ENCODE measurements around the gene ITPR1.

The ITPR1 gene

GRCh38 chr3:4776980-4777581 is 283.9 kb downstream of the ITPR1 start:
- H3K9me3 ChIP-seq (ENCODE audit: control extremely low read depth in 1 of 5, control insufficient read depth in 4 of 5, insufficient read depth in 2 of 5, low read depth in 1 of 5, low read length in 4 of 5) = peaks cover 0 to 2% (median 0%) of the 10 kb centered on the region in 5 experiments
- peaks cover 9 to 65% (median 46%) of the 10 kb centered on the region in 4 experiments for H3K36me3 ChIP-seq (ENCODE audit: control insufficient read depth in 4 of 4, insufficient read depth in 4 of 4, low read length in 3 of 4)
- no peak overlapping the region for H3K4me3 ChIP-seq (ENCODE audit: control insufficient read depth in 1 of 7, extremely low read depth in 1 of 7, insufficient read depth in 4 of 7, low read depth in 2 of 7, low read length in 6 of 7)
- POLR2A ChIA-PET = interaction anchor here (0.7 kb wide), 1 partner anchor 196 kb away, joined by 3 read pairs; no protein-coding TSS in a partner anchor
- H3K27me3 ChIP-seq (replicated peaks in 2 of 5; ENCODE audit: control insufficient read depth in 4 of 5, insufficient read depth in 5 of 5, low read length in 4 of 5) = no peaks in the 10 kb centered on the region
- CTCF ChIA-PET = interaction anchor here (0.9 to 1.7 kb wide), 7 partner anchors 10 to 68 kb away, joined by 3 to 7 read pairs (median 3); no protein-coding TSS in a partner anchor
- WGBS (ENCODE audit: insufficient coverage) = 93% methylated on average over 2 of the region's 5 CpGs
- H3K4me1 ChIP-seq (ENCODE audit: control extremely low read depth in 1 of 4, control insufficient read depth in 4 of 4, insufficient read depth in 4 of 4, low read length in 3 of 4) = peaks cover 0 to 51% (median 19%) of the 10 kb centered on the region in 4 experiments
- H3K27ac ChIP-seq (ENCODE audit: insufficient read depth in 1 of 2, low read depth in 1 of 2, low read length in 2 of 2, poor library complexity in 1 of 2, severe bottlenecking in 2 of 2) = peak overlapping the region in 1 of 2 experiments; percentile 58
- DNase-seq = peak in 2 of 3 donors; percentile 65 to 73

GRCh38 chr3:4778119-4778518 is 285.0 kb downstream of the ITPR1 start:
- no peaks in the 10 kb centered on the region for H3K27me3 ChIP-seq (replicated peaks in 2 of 5; ENCODE audit: control insufficient read depth in 4 of 5, insufficient read depth in 5 of 5, low read length in 4 of 5)
- no peak overlapping the region for H3K27ac ChIP-seq (ENCODE audit: insufficient read depth in 1 of 2, low read depth in 1 of 2, low read length in 2 of 2, poor library complexity in 1 of 2, severe bottlenecking in 2 of 2)
- DNase-seq = no peak
- 100% methylated on average over 2 of the region's 2 CpGs for WGBS (ENCODE audit: insufficient coverage)
- H3K36me3 ChIP-seq (ENCODE audit: control insufficient read depth in 4 of 4, insufficient read depth in 4 of 4, low read length in 3 of 4) = peaks cover 16 to 68% (median 55%) of the 10 kb centered on the region in 4 experiments
- CTCF ChIA-PET = interaction anchor here (0.5 to 1.7 kb wide), 6 partner anchors 11 to 282 kb away, joined by 3 read pairs; no protein-coding TSS in a partner anchor
- H3K9me3 ChIP-seq (ENCODE audit: control extremely low read depth in 1 of 5, control insufficient read depth in 4 of 5, insufficient read depth in 2 of 5, low read depth in 1 of 5, low read length in 4 of 5) = peaks cover 0 to 2% (median 0%) of the 10 kb centered on the region in 5 experiments
- H3K4me1 ChIP-seq (ENCODE audit: control extremely low read depth in 1 of 4, control insufficient read depth in 4 of 4, insufficient read depth in 4 of 4, low read length in 3 of 4) = peaks cover 0 to 41% (median 9%) of the 10 kb centered on the region in 4 experiments
- no peak overlapping the region for H3K4me3 ChIP-seq (ENCODE audit: control insufficient read depth in 1 of 7, extremely low read depth in 1 of 7, insufficient read depth in 4 of 7, low read depth in 2 of 7, low read length in 6 of 7)
- POLR2A ChIA-PET = no interaction called here

GRCh38 chr3:4778740-4779139 is 285.6 kb downstream of the ITPR1 start:
- 100% methylated on average over 1 of the region's 1 CpG for WGBS (ENCODE audit: insufficient coverage)
- CTCF ChIA-PET = interaction anchor here (0.7 to 2.7 kb wide), 7 partner anchors 9 to 281 kb away, joined by 3 to 12 read pairs (median 3); no protein-coding TSS in a partner anchor
- H3K27ac ChIP-seq (ENCODE audit: insufficient read depth in 1 of 2, low read depth in 1 of 2, low read length in 2 of 2, poor library complexity in 1 of 2, severe bottlenecking in 2 of 2) = no peak overlapping the region
- H3K4me3 ChIP-seq (ENCODE audit: control insufficient read depth in 1 of 7, extremely low read depth in 1 of 7, insufficient read depth in 4 of 7, low read depth in 2 of 7, low read length in 6 of 7) = no peak overlapping the region
- peaks cover 0 to 35% (median 6%) of the 10 kb centered on the region in 4 experiments for H3K4me1 ChIP-seq (ENCODE audit: control extremely low read depth in 1 of 4, control insufficient read depth in 4 of 4, insufficient read depth in 4 of 4, low read length in 3 of 4)
- POLR2A ChIA-PET = no interaction called here
- DNase-seq = no peak
- peaks cover 0 to 2% (median 0%) of the 10 kb centered on the region in 5 experiments for H3K9me3 ChIP-seq (ENCODE audit: control extremely low read depth in 1 of 5, control insufficient read depth in 4 of 5, insufficient read depth in 2 of 5, low read depth in 1 of 5, low read length in 4 of 5)
- no peaks in the 10 kb centered on the region for H3K27me3 ChIP-seq (replicated peaks in 2 of 5; ENCODE audit: control insufficient read depth in 4 of 5, insufficient read depth in 5 of 5, low read length in 4 of 5)
- peaks cover 17 to 70% (median 60%) of the 10 kb centered on the region in 4 experiments for H3K36me3 ChIP-seq (ENCODE audit: control insufficient read depth in 4 of 4, insufficient read depth in 4 of 4, low read length in 3 of 4)

- POLR2A ChIA-PET = no interaction called here
- 95% methylated on average over 5 of the region's 5 CpGs for WGBS (ENCODE audit: insufficient coverage)
Measured at GRCh38 chr3:4780545-4780957, 287.4 kb downstream of the ITPR1 start.

GRCh38 chr3:4782095-4782494 is 288.9 kb downstream of the ITPR1 start:
- H3K27me3 ChIP-seq (replicated peaks in 2 of 5; ENCODE audit: control insufficient read depth in 4 of 5, insufficient read depth in 5 of 5, low read length in 4 of 5) = no peaks in the 10 kb centered on the region
- no peak for DNase-seq
- no peaks in the 10 kb centered on the region for H3K9me3 ChIP-seq (ENCODE audit: control extremely low read depth in 1 of 5, control insufficient read depth in 4 of 5, insufficient read depth in 2 of 5, low read depth in 1 of 5, low read length in 4 of 5)
- ChIA-PET POLR2A (no interaction called here), CTCF (interaction anchor here (1.3 kb wide), 1 partner anchor 10 kb away, joined by 3 read pairs; no protein-coding TSS in a partner anchor)
- H3K36me3 ChIP-seq (ENCODE audit: control insufficient read depth in 4 of 4, insufficient read depth in 4 of 4, low read length in 3 of 4) = peaks cover 27 to 84% (median 75%) of the 10 kb centered on the region in 4 experiments
- 100% methylated on average over 2 of the region's 3 CpGs for WGBS (ENCODE audit: insufficient coverage)
- H3K4me3 ChIP-seq (ENCODE audit: control insufficient read depth in 1 of 7, extremely low read depth in 1 of 7, insufficient read depth in 4 of 7, low read depth in 2 of 7, low read length in 6 of 7) = no peak overlapping the region
- no peak overlapping the region for H3K27ac ChIP-seq (ENCODE audit: insufficient read depth in 1 of 2, low read depth in 1 of 2, low read length in 2 of 2, poor library complexity in 1 of 2, severe bottlenecking in 2 of 2)
- H3K4me1 ChIP-seq (ENCODE audit: control extremely low read depth in 1 of 4, control insufficient read depth in 4 of 4, insufficient read depth in 4 of 4, low read length in 3 of 4) = peaks cover 0 to 14% (median 2%) of the 10 kb centered on the region in 4 experiments

More at GRCh38 chr3:4780545-4780957, 287.4 kb downstream of the ITPR1 start:
- Histone ChIP-seq H3K4me1 (ENCODE audit: control extremely low read depth in 1 of 4, control insufficient read depth in 4 of 4, insufficient read depth in 4 of 4, low read length in 3 of 4) (peaks cover 0 to 23% (median 6%) of the 10 kb centered on the region in 4 experiments), H3K9me3 (ENCODE audit: control extremely low read depth in 1 of 5, control insufficient read depth in 4 of 5, insufficient read depth in 2 of 5, low read depth in 1 of 5, low read length in 4 of 5) (peaks cover 0 to 2% (median 0%) of the 10 kb centered on the region in 5 experiments), H3K36me3 (ENCODE audit: control insufficient read depth in 4 of 4, insufficient read depth in 4 of 4, low read length in 3 of 4) (peaks cover 23 to 73% (median 66%) of the 10 kb centered on the region in 4 experiments), H3K27me3 (replicated peaks in 2 of 5; ENCODE audit: control insufficient read depth in 4 of 5, insufficient read depth in 5 of 5, low read length in 4 of 5) (no peaks in the 10 kb centered on the region), H3K4me3 (ENCODE audit: control insufficient read depth in 1 of 7, extremely low read depth in 1 of 7, insufficient read depth in 4 of 7, low read depth in 2 of 7, low read length in 6 of 7) (no peak overlapping the region), H3K27ac (ENCODE audit: insufficient read depth in 1 of 2, low read depth in 1 of 2, low read length in 2 of 2, poor library complexity in 1 of 2, severe bottlenecking in 2 of 2) (no peak overlapping the region)
- CTCF ChIA-PET = interaction anchor here (1.2 to 2.7 kb wide), 5 partner anchors 9 to 60 kb away, joined by 3 to 12 read pairs (median 5); no protein-coding TSS in a partner anchor
- DNase-seq = no peak

DNA sequence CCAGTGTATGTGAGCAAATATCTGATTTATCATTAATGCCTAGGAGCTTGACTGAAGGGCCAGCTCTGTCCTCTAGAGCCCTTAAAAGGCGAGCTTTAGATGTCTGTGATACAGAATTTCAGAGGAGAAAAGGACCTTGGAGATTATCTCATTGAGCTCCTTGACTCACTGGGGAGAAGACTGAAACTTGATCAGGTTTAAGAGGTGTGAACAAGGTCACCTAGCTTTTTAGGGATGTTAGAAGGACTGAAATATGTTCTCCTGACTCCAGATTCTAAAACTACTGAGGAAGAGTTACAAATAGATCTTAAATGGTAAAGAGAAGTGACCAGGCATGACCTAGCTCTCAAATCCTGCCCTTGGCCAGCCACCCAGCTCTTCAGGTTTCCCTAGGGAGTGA is 292.4 kb downstream of the ITPR1 start:
- Histone ChIP-seq H3K4me1 (ENCODE audit: control extremely low read depth in 1 of 4, control insufficient read depth in 4 of 4, insufficient read depth in 4 of 4, low read length in 3 of 4) (no peaks in the 10 kb centered on the region), H3K36me3 (ENCODE audit: control insufficient read depth in 4 of 4, insufficient read depth in 4 of 4, low read length in 3 of 4) (peaks cover 37 to 92% (median 74%) of the 10 kb centered on the region in 4 experiments)
- WGBS (ENCODE audit: insufficient coverage) = 86% methylated on average over 1 of the region's 1 CpG

GRCh38 chr3:4786431-4786830 is 293.3 kb downstream of the ITPR1 start:
- H3K4me1 ChIP-seq (ENCODE audit: control extremely low read depth in 1 of 4, control insufficient read depth in 4 of 4, insufficient read depth in 4 of 4, low read length in 3 of 4) = no peaks in the 10 kb centered on the region
- ChIA-PET CTCF (interaction anchor here (1.9 kb wide), 1 partner anchor 66 kb away, joined by 10 read pairs; no protein-coding TSS in a partner anchor), POLR2A (no interaction called here)
- no peaks in the 10 kb centered on the region for H3K27me3 ChIP-seq (replicated peaks in 2 of 5; ENCODE audit: control insufficient read depth in 4 of 5, insufficient read depth in 5 of 5, low read length in 4 of 5)
- H3K27ac ChIP-seq (ENCODE audit: insufficient read depth in 1 of 2, low read depth in 1 of 2, low read length in 2 of 2, poor library complexity in 1 of 2, severe bottlenecking in 2 of 2) = no peak overlapping the region
- H3K36me3 ChIP-seq (ENCODE audit: control insufficient read depth in 4 of 4, insufficient read depth in 4 of 4, low read length in 3 of 4) = peaks cover 41 to 93% (median 76%) of the 10 kb centered on the region in 4 experiments
- no peak for DNase-seq
- WGBS (ENCODE audit: insufficient coverage) = no CpG with 5 or more reads among the region's 3 CpGs
- peaks cover 0 to 14% (median 7%) of the 10 kb centered on the region in 5 experiments for H3K9me3 ChIP-seq (ENCODE audit: control extremely low read depth in 1 of 5, control insufficient read depth in 4 of 5, insufficient read depth in 2 of 5, low read depth in 1 of 5, low read length in 4 of 5)
- H3K4me3 ChIP-seq (ENCODE audit: control insufficient read depth in 1 of 7, extremely low read depth in 1 of 7, insufficient read depth in 4 of 7, low read depth in 2 of 7, low read length in 6 of 7) = no peak overlapping the region

More for the DNA sequence above, 292.4 kb downstream of the ITPR1 start:
- Histone ChIP-seq H3K9me3 (ENCODE audit: control extremely low read depth in 1 of 5, control insufficient read depth in 4 of 5, insufficient read depth in 2 of 5, low read depth in 1 of 5, low read length in 4 of 5) (peaks cover 0 to 5% (median 0%) of the 10 kb centered on the region in 5 experiments), H3K27ac (ENCODE audit: insufficient read depth in 1 of 2, low read depth in 1 of 2, low read length in 2 of 2, poor library complexity in 1 of 2, severe bottlenecking in 2 of 2) (no peak overlapping the region), H3K4me3 (ENCODE audit: control insufficient read depth in 1 of 7, extremely low read depth in 1 of 7, insufficient read depth in 4 of 7, low read depth in 2 of 7, low read length in 6 of 7) (no peak overlapping the region), H3K27me3 (replicated peaks in 2 of 5; ENCODE audit: control insufficient read depth in 4 of 5, insufficient read depth in 5 of 5, low read length in 4 of 5) (no peaks in the 10 kb centered on the region)
- ChIA-PET POLR2A (interaction anchor here (0.6 kb wide), 1 partner anchor 22 kb away, joined by 3 read pairs; no protein-coding TSS in a partner anchor), CTCF (interaction anchor here (1.3 to 1.9 kb wide), 3 partner anchors 12 to 65 kb away, joined by 3 to 10 read pairs (median 7); no protein-coding TSS in a partner anchor)
- DNase-seq = no peak
